Loucy (cell line): ENCODE results near the gene NUP85.

Experiments used
- EZH2phosphoT487 ChIP-seq: fragments of 200-600 bp; IDR thresholded peaks from 2 replicates; pipeline ENCODE4 v1.6.1; 2018; ENCODE audit warnings: antibody characterized with exemption, mild to moderate bottlenecking, moderate library complexity, borderline replicate concordance
- TF ChIP-seq, protein P1 (sequence below): fragments of 200-600 bp; sonication (generic); conservative IDR thresholded peaks from 2 replicates; pipeline ENCODE4 v1.5.1; 2014; ENCODE audit warnings: mild to moderate bottlenecking, antibody characterized with exemption, low read length

DNA sequence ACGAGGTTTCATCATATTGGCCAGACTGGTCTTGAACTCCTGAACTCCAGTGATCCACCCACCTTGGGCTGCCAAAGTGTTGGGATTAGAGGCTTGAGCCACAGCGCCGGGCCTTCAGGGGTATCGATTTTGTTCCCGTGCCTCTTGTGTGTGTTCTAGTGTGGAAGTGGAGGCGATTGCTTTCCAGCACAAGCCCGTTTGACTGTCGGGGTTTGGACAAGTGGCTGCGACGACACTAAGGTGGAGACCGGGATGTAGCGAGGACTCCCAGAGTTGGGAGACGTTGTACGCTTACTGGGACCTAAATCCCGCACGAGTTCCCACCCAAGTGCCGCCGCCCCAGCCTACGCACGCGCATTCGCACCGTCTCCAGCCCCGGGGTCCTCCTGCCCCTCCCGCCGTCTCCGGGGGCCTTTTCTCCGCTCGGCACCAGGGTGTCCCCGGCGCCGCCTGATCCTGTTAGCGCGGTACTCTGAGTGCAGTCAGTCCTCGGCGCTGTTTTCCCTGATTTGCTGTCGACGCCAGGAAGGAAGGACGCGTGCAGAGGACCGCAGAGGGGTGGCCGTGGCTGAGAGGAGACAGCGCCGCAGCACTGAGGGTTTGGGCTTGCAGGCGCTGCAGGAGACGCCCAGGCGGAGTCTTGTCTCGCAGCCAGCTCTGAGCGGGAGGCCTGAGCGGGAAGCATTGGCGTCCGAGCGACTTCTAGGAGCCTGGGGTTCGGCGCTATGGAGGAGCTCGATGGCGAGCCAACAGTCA is at the start of gene NUP85:
- TF ChIP-seq, protein P1, sequence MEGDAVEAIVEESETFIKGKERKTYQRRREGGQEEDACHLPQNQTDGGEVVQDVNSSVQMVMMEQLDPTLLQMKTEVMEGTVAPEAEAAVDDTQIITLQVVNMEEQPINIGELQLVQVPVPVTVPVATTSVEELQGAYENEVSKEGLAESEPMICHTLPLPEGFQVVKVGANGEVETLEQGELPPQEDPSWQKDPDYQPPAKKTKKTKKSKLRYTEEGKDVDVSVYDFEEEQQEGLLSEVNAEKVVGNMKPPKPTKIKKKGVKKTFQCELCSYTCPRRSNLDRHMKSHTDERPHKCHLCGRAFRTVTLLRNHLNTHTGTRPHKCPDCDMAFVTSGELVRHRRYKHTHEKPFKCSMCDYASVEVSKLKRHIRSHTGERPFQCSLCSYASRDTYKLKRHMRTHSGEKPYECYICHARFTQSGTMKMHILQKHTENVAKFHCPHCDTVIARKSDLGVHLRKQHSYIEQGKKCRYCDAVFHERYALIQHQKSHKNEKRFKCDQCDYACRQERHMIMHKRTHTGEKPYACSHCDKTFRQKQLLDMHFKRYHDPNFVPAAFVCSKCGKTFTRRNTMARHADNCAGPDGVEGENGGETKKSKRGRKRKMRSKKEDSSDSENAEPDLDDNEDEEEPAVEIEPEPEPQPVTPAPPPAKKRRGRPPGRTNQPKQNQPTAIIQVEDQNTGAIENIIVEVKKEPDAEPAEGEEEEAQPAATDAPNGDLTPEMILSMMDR, result no peak
- TF ChIP-seq EZH2phosphoT487, result no peak
